Measurements from ENCODE around the gene KRT8. TPM values are rescaled to one million over a fixed set of nuclear protein-coding genes. Genes with fewer than 3 reads are reported as not detected.

KRT8 gene
- polyA plus RNA-seq, 1 donor from 2014 or later = 0.46 TPM

Other genes starting within 250 kb of the KRT8 start
- not detected in 2 replicates for gene KRT1, start 224.7 kb downstream of the KRT8 start, polyA plus RNA-seq
- not detected in 2 replicates for gene KRT77, start 201.6 kb downstream of the KRT8 start, polyA plus RNA-seq
- gene KRT76, start 127.7 kb downstream of the KRT8 start, polyA plus RNA-seq = not detected in 2 replicates
- gene KRT3, start 109.0 kb downstream of the KRT8 start, polyA plus RNA-seq = not detected in 2 replicates
- gene KRT4, start 91.0 kb downstream of the KRT8 start, polyA plus RNA-seq = not detected in 2 replicates
- not detected in 2 replicates for gene KRT79, start 70.8 kb downstream of the KRT8 start, polyA plus RNA-seq
- gene KRT78, start 56.1 kb downstream of the KRT8 start, polyA plus RNA-seq = not detected in 2 replicates
- 0.76 and 0.78 TPM in 2 replicates for gene KRT18, start 44.0 kb upstream of the KRT8 start, polyA plus RNA-seq
- gene EIF4B, start 101.4 kb upstream of the KRT8 start, polyA plus RNA-seq = 329 and 333 TPM in 2 replicates
- 4.2 and 7.9 TPM in 2 replicates for gene TNS2, start 145.0 kb upstream of the KRT8 start, polyA plus RNA-seq
- gene SPRYD3, start 174.3 kb upstream of the KRT8 start, polyA plus RNA-seq = 20.8 and 21.0 TPM in 2 replicates
- gene IGFBP6, start 192.6 kb upstream of the KRT8 start, polyA plus RNA-seq = 0.26 TPM in 1 of 2 replicates, not detected in the other
- gene SOAT2, start 198.4 kb upstream of the KRT8 start, polyA plus RNA-seq = not detected in 2 replicates